Mucosa of stomach (tissue), 1 donor: ENCODE measurements around the gene BMP8A.
"Not testable (repeated sequence)": the region's sequence is repeated elsewhere in the genome, so short reads cannot be mapped to it uniquely, and the experiment has no call there.

Experiments used
- H3K27me3 ChIP-seq: one replicate; pipeline ENCODE4 v1.7.0; 2013; ENCODE audit warnings: mild to moderate bottlenecking, low read length; ENCODE audit not compliant: control insufficient read depth, insufficient read depth
- H3K36me3 ChIP-seq: one replicate; pipeline ENCODE4 v1.7.0; 2013; ENCODE audit warnings: low read length; ENCODE audit not compliant: control insufficient read depth, insufficient read depth
- H3K4me1 ChIP-seq: one replicate; pipeline ENCODE4 v1.7.0; 2013; ENCODE audit warnings: mild to moderate bottlenecking, low read length; ENCODE audit not compliant: control insufficient read depth, insufficient read depth
- H3K4me3 ChIP-seq: one replicate; pipeline ENCODE4 v1.7.0; 2013; ENCODE audit warnings: low read length
- H3K9ac ChIP-seq: one replicate; pipeline ENCODE4 v1.7.0; 2013; ENCODE audit warnings: mild to moderate bottlenecking, low read length, moderate library complexity
- H3K9me3 ChIP-seq: one replicate; pipeline ENCODE4 v1.7.0; 2013; ENCODE audit warnings: mild to moderate bottlenecking, low read length, moderate library complexity; ENCODE audit not compliant: control insufficient read depth
- donor health status: Pancreatic carcinoma.

BMP8A gene

GRCh38 chr1:39511477-39511876, 20.0 kb downstream of the BMP8A start:
- H3K4me1 ChIP-seq, H3K9me3 ChIP-seq, H3K4me3 ChIP-seq, H3K36me3 ChIP-seq, H3K27me3 ChIP-seq, H3K9ac ChIP-seq: not testable (repeated sequence)

- not testable (repeated sequence) for H3K9ac ChIP-seq, H3K4me3 ChIP-seq, H3K36me3 ChIP-seq, H3K9me3 ChIP-seq, H3K4me1 ChIP-seq, H3K27me3 ChIP-seq
These were observed 20.9 kb downstream of the BMP8A start for GRCh38 chr1:39512234-39512847.

- H3K27me3 ChIP-seq, H3K9me3 ChIP-seq, H3K4me3 ChIP-seq, H3K9ac ChIP-seq, H3K4me1 ChIP-seq, H3K36me3 ChIP-seq: not testable (repeated sequence)
These were observed 23.3 kb downstream of the BMP8A start for GRCh38 chr1:39514710-39515124.

GRCh38 chr1:39515131-39516086, 24.0 kb downstream of the BMP8A start:
- H3K4me3 ChIP-seq, H3K27me3 ChIP-seq: not testable (repeated sequence)

GRCh38 chr1:39516841-39517240, 25.4 kb downstream of the BMP8A start:
- not testable (repeated sequence) for H3K9ac ChIP-seq, H3K27me3 ChIP-seq, H3K9me3 ChIP-seq, H3K4me3 ChIP-seq, H3K36me3 ChIP-seq, H3K4me1 ChIP-seq

More at GRCh38 chr1:39515131-39516086, 24.0 kb downstream of the BMP8A start:
- not testable (repeated sequence) for H3K4me1 ChIP-seq, H3K9me3 ChIP-seq, H3K36me3 ChIP-seq, H3K9ac ChIP-seq

GRCh38 chr1:39517936-39518335, 26.5 kb downstream of the BMP8A start:
- H3K4me1 ChIP-seq, H3K9me3 ChIP-seq, H3K36me3 ChIP-seq, H3K27me3 ChIP-seq, H3K4me3 ChIP-seq, H3K9ac ChIP-seq: not testable (repeated sequence)

- not testable (repeated sequence) for H3K9ac ChIP-seq, H3K4me3 ChIP-seq, H3K36me3 ChIP-seq, H3K27me3 ChIP-seq, H3K9me3 ChIP-seq, H3K4me1 ChIP-seq
These were observed 27.9 kb downstream of the BMP8A start for GRCh38 chr1:39519376-39519775.

GRCh38 chr1:39522221-39522620, 30.8 kb downstream of the BMP8A start:
- not testable (repeated sequence) for H3K27me3 ChIP-seq, H3K9ac ChIP-seq, H3K9me3 ChIP-seq, H3K36me3 ChIP-seq, H3K4me1 ChIP-seq, H3K4me3 ChIP-seq

- H3K9ac ChIP-seq = no peak overlapping the region
- no peaks in the 10 kb centered on the region for H3K27me3 ChIP-seq
- no peaks in the 10 kb centered on the region for H3K9me3 ChIP-seq
- H3K4me1 ChIP-seq = no peaks in the 10 kb centered on the region
- H3K4me3 ChIP-seq = no peak overlapping the region
- H3K36me3 ChIP-seq = no peaks in the 10 kb centered on the region
These were observed 31.5 kb downstream of the BMP8A start for GRCh38 chr1:39522661-39523567.

GRCh38 chr1:39524171-39524570, 32.7 kb downstream of the BMP8A start:
- Histone ChIP-seq H3K36me3 (peaks cover 4% of the 10 kb centered on the region), H3K9ac (no peak overlapping the region), H3K9me3 (no peaks in the 10 kb centered on the region), H3K4me1 (no peaks in the 10 kb centered on the region), H3K27me3 (no peaks in the 10 kb centered on the region), H3K4me3 (no peak overlapping the region)

GRCh38 chr1:39524591-39525365, 33.3 kb downstream of the BMP8A start:
- Histone ChIP-seq H3K9me3 (no peaks in the 10 kb centered on the region), H3K4me1 (no peaks in the 10 kb centered on the region), H3K36me3 (peaks cover 6% of the 10 kb centered on the region), H3K4me3 (no peak overlapping the region), H3K27me3 (no peaks in the 10 kb centered on the region), H3K9ac (no peak overlapping the region)
